ENCODE data around the gene LETM1.

Gene LETM1

GRCh38 chr4:1815096-1815996, 40.6 kb downstream of the LETM1 start:
- WGBS, 2 experiments (ENCODE audit: insufficient coverage in 2 of 2) = 93 to 96% methylated on average over 29 to 32 of the region's 34 CpGs

GRCh38 chr4:1814453-1814852, 41.5 kb downstream of the LETM1 start:
- WGBS, 2 experiments (ENCODE audit: insufficient coverage in 2 of 2) = 88 to 100% methylated on average over 1 to 4 of the region's 8 CpGs
- H3K27ac ChIP-seq (ENCODE audit: low read depth, low read length, severe bottlenecking) = no peak overlapping the region
- H3K9me3 ChIP-seq (ENCODE audit: control insufficient read depth, low read length) = no peaks in the 10 kb centered on the region
- no peak overlapping the region for H3K4me3 ChIP-seq (ENCODE audit: extremely low read depth, insufficient read depth, low read length, poor library complexity, severe bottlenecking)
- H3K36me3 ChIP-seq (ENCODE audit: control insufficient read depth, insufficient read depth, low read length) = peaks cover 62% of the 10 kb centered on the region
- H3K4me1 ChIP-seq (ENCODE audit: control insufficient read depth, insufficient read depth, low read length, poor library complexity, severe bottlenecking) = no peaks in the 10 kb centered on the region

More at GRCh38 chr4:1815096-1815996, 40.6 kb downstream of the LETM1 start:
- Histone ChIP-seq H3K9me3 (ENCODE audit: control insufficient read depth, low read length) (no peaks in the 10 kb centered on the region), H3K4me3 (ENCODE audit: extremely low read depth, insufficient read depth, low read length, poor library complexity, severe bottlenecking) (no peak overlapping the region), H3K27ac (ENCODE audit: low read depth, low read length, severe bottlenecking) (no peak overlapping the region), H3K4me1 (ENCODE audit: control insufficient read depth, insufficient read depth, low read length, poor library complexity, severe bottlenecking) (no peaks in the 10 kb centered on the region), H3K36me3 (ENCODE audit: control insufficient read depth, insufficient read depth, low read length) (peaks cover 71% of the 10 kb centered on the region)

DNA sequence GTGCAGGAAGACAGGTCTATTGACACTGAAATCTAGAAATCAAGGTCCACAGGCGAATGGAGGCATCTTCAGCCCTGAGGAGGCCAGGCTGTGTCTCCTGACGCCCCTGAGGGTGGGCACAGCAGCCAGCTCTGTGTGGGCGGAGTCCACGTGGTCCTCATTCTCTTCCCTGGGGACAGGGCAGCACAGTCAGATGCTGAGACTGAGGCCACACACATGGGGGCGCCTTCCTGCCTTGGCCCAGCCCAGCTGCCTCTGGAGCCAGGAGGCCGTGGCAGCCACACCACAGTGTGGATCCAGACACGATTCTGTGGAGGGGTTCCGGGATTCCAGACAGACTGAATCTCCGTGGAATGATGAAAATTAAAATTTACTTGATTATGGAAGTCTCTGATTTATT, 42.0 kb downstream of the LETM1 start:
- no peaks in the 10 kb centered on the region for H3K4me1 ChIP-seq (ENCODE audit: control insufficient read depth, insufficient read depth, low read length, poor library complexity, severe bottlenecking)
- 88 to 91% methylated on average over 4 to 8 of the region's 9 CpGs for WGBS, 2 experiments (ENCODE audit: insufficient coverage in 2 of 2)
- H3K4me3 ChIP-seq (ENCODE audit: extremely low read depth, insufficient read depth, low read length, poor library complexity, severe bottlenecking) = no peak overlapping the region
- H3K27ac ChIP-seq (ENCODE audit: low read depth, low read length, severe bottlenecking) = no peak overlapping the region
- H3K36me3 ChIP-seq (ENCODE audit: control insufficient read depth, insufficient read depth, low read length) = peaks cover 56% of the 10 kb centered on the region
- no peaks in the 10 kb centered on the region for H3K9me3 ChIP-seq (ENCODE audit: control insufficient read depth, low read length)

DNA sequence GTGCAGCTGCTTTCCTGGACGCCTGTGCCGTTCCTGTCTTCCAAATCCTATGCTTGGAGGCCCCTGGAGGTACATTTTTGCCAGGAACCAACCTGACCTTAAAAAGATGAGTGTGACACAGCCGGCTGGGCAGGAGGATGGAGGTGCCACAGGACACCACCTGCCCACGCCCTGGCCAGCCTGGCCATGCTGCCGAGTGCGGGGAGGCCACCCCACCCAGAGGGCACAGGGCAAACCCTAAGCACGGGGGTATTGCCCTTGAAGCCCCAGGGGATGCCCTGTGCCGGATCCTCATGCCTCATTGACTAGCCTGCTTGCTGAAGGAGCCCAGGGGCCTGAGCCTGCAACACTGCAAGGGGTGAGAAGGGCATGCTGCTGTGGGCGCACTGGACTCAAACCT, 42.7 kb downstream of the LETM1 start:
- WGBS, 2 experiments (ENCODE audit: insufficient coverage in 2 of 2) = 90 to 91% methylated on average over 9 of the region's 9 CpGs
- H3K27ac ChIP-seq (ENCODE audit: low read depth, low read length, severe bottlenecking) = no peak overlapping the region

GRCh38 chr4:1812720-1813119, 43.2 kb downstream of the LETM1 start:
- no peaks in the 10 kb centered on the region for H3K4me1 ChIP-seq (ENCODE audit: control insufficient read depth, insufficient read depth, low read length, poor library complexity, severe bottlenecking)
- WGBS, 2 experiments (ENCODE audit: insufficient coverage in 2 of 2) = 93 to 95% methylated on average over 10 to 11 of the region's 11 CpGs
- no peak overlapping the region for H3K27ac ChIP-seq (ENCODE audit: low read depth, low read length, severe bottlenecking)
- H3K36me3 ChIP-seq (ENCODE audit: control insufficient read depth, insufficient read depth, low read length) = peaks cover 44% of the 10 kb centered on the region
- no peaks in the 10 kb centered on the region for H3K9me3 ChIP-seq (ENCODE audit: control insufficient read depth, low read length)
- no peak overlapping the region for H3K4me3 ChIP-seq (ENCODE audit: extremely low read depth, insufficient read depth, low read length, poor library complexity, severe bottlenecking)

More for the DNA sequence above, 42.7 kb downstream of the LETM1 start:
- no peak overlapping the region for H3K4me3 ChIP-seq (ENCODE audit: extremely low read depth, insufficient read depth, low read length, poor library complexity, severe bottlenecking)
- H3K36me3 ChIP-seq (ENCODE audit: control insufficient read depth, insufficient read depth, low read length) = peaks cover 49% of the 10 kb centered on the region
- H3K4me1 ChIP-seq (ENCODE audit: control insufficient read depth, insufficient read depth, low read length, poor library complexity, severe bottlenecking) = no peaks in the 10 kb centered on the region
- no peaks in the 10 kb centered on the region for H3K9me3 ChIP-seq (ENCODE audit: control insufficient read depth, low read length)

GRCh38 chr4:1810765-1811164, 45.2 kb downstream of the LETM1 start:
- Histone ChIP-seq H3K36me3 (ENCODE audit: control insufficient read depth, insufficient read depth, low read length) (peaks cover 40% of the 10 kb centered on the region), H3K4me1 (ENCODE audit: control insufficient read depth, insufficient read depth, low read length, poor library complexity, severe bottlenecking) (no peaks in the 10 kb centered on the region), H3K4me3 (ENCODE audit: extremely low read depth, insufficient read depth, low read length, poor library complexity, severe bottlenecking) (no peak overlapping the region), H3K9me3 (ENCODE audit: control insufficient read depth, low read length) (no peaks in the 10 kb centered on the region), H3K27ac (ENCODE audit: low read depth, low read length, severe bottlenecking) (no peak overlapping the region)
- WGBS, 2 experiments (ENCODE audit: insufficient coverage in 2 of 2) = 93 to 97% methylated on average over 6 to 10 of the region's 10 CpGs

- Histone ChIP-seq H3K4me3 (ENCODE audit: extremely low read depth, insufficient read depth, low read length, poor library complexity, severe bottlenecking) (no peak overlapping the region), H3K27ac (ENCODE audit: low read depth, low read length, severe bottlenecking) (no peak overlapping the region), H3K9me3 (ENCODE audit: control insufficient read depth, low read length) (no peaks in the 10 kb centered on the region), H3K36me3 (ENCODE audit: control insufficient read depth, insufficient read depth, low read length) (peaks cover 39% of the 10 kb centered on the region), H3K4me1 (ENCODE audit: control insufficient read depth, insufficient read depth, low read length, poor library complexity, severe bottlenecking) (no peaks in the 10 kb centered on the region)
- WGBS, 2 experiments (ENCODE audit: insufficient coverage in 2 of 2) = 32 to 35% methylated on average over 10 to 12 of the region's 15 CpGs
Observed at GRCh38 chr4:1809754-1810502, 46.0 kb downstream of the LETM1 start.

DNA sequence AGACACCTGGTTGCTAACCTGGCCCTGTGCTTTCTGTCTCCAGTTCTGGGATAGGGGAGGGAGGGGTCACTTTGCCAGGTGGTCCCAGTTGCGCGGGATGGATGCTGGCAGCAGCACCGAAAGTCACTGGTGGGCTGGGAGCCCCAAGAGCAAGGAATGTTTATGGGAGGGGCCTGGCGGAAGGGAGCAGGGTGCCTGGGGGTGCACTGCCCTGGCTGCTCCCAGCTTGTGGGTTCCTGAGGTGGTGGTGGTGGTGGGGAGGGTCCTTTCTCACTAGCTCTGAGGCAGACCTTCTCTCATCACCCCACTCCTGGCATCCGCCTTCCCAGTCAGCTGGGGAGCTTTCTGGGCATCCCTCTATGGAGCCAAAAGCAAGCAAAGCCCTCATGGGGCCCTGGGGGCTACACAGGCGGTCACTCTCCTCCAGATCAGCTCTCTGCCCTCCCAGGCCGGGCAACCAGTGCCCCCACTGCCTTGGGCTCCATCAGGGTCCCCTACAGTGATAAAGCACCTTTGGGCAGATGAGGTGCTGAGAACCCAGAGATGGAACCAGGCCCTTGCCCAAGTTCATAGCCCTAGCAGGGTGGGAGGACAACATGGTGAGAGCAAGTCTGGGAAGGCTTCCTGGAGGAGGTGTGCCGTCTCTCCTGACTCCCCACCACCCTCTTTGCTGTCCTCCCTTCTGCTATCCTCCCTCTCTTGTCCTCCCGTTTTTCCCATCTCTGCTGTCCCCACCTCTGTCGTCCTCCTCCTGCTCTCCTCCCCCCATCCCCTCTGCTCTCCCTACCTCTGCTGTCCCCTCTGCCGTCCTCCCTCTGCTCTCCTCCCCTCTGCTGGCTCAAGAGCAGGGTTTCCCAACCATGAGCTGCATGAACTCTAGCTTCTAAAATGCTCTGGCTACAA, 46.9 kb downstream of the LETM1 start:
- Histone ChIP-seq H3K36me3 (ENCODE audit: control insufficient read depth, insufficient read depth, low read length) (peaks cover 36% of the 10 kb centered on the region), H3K4me3 (ENCODE audit: extremely low read depth, insufficient read depth, low read length, poor library complexity, severe bottlenecking) (no peak overlapping the region), H3K27ac (ENCODE audit: low read depth, low read length, severe bottlenecking) (no peak overlapping the region), H3K4me1 (ENCODE audit: control insufficient read depth, insufficient read depth, low read length, poor library complexity, severe bottlenecking) (no peaks in the 10 kb centered on the region), H3K9me3 (ENCODE audit: control insufficient read depth, low read length) (no peaks in the 10 kb centered on the region)
- WGBS, 2 experiments (ENCODE audit: insufficient coverage in 2 of 2) = 83 to 85% methylated on average over 9 of the region's 11 CpGs

GRCh38 chr4:1808396-1808795, 47.6 kb downstream of the LETM1 start:
- 92 to 93% methylated on average over 2 to 3 of the region's 6 CpGs for WGBS, 2 experiments (ENCODE audit: insufficient coverage in 2 of 2)
- Histone ChIP-seq H3K9me3 (ENCODE audit: control insufficient read depth, low read length) (no peaks in the 10 kb centered on the region), H3K4me1 (ENCODE audit: control insufficient read depth, insufficient read depth, low read length, poor library complexity, severe bottlenecking) (no peaks in the 10 kb centered on the region), H3K27ac (ENCODE audit: low read depth, low read length, severe bottlenecking) (no peak overlapping the region), H3K36me3 (ENCODE audit: control insufficient read depth, insufficient read depth, low read length) (peaks cover 39% of the 10 kb centered on the region), H3K4me3 (ENCODE audit: extremely low read depth, insufficient read depth, low read length, poor library complexity, severe bottlenecking) (no peak overlapping the region)

DNA sequence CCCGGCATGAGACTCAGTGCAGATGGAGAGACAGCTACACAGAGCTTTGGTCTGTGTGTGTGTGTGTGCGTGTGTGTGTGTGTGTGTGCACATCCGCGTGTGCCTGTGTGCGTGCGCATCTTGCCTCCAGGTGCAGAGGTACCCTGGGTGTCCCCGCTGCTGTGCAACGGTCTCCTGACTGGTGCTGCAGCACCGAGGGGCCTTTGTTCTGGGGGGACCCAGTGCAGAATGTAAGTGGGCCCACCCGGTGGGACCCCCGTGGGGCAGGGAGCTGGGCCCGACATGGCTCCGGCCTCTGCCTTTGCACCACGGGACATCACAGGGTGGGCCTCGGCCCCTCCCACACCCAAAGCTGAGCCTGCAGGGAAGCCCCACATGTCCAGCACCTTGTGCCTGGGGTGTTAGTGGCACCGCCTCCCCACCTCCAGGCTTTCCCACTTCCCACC, 48.6 kb downstream of the LETM1 start:
- 87 to 92% methylated on average over 15 of the region's 16 CpGs for WGBS, 2 experiments (ENCODE audit: insufficient coverage in 2 of 2)
- no peak overlapping the region for H3K4me3 ChIP-seq (ENCODE audit: extremely low read depth, insufficient read depth, low read length, poor library complexity, severe bottlenecking)
- H3K4me1 ChIP-seq (ENCODE audit: control insufficient read depth, insufficient read depth, low read length, poor library complexity, severe bottlenecking) = no peaks in the 10 kb centered on the region
- peaks cover 34% of the 10 kb centered on the region for H3K36me3 ChIP-seq (ENCODE audit: control insufficient read depth, insufficient read depth, low read length)
- H3K27ac ChIP-seq (ENCODE audit: low read depth, low read length, severe bottlenecking) = no peak overlapping the region
- no peaks in the 10 kb centered on the region for H3K9me3 ChIP-seq (ENCODE audit: control insufficient read depth, low read length)

All from mesodermal cell (in vitro differentiated cells).